G401 (cell line): ENCODE data around the gene TEX13A. TPM values are rescaled to one million over a fixed set of nuclear protein-coding genes. Genes with fewer than 3 reads are reported as not detected.

Source experiments
- DNase-seq: peaks from one replicate; pipeline ENCODE4 v3.0.0-alpha.2; 2015; ENCODE audit warnings: low spot score
- in situ Hi-C: cut with HindIII; loops from 2 replicates; pipeline ENCODE4 v1.10.0; 2016; ENCODE audit warnings: low sequenced_read_pairs, mixed read lengths
- total RNA-seq: library from RNA; depleted of rRNA; stranded (reverse); fragments of >200 nt; shearing (Covaris generic); gene quantifications from 2 replicates; pipeline ENCODE4 v1.2.3, GENCODE V29; 2014

The TEX13A gene
- total RNA-seq, 1 experiment from 2014 or later, result not detected

DNA sequence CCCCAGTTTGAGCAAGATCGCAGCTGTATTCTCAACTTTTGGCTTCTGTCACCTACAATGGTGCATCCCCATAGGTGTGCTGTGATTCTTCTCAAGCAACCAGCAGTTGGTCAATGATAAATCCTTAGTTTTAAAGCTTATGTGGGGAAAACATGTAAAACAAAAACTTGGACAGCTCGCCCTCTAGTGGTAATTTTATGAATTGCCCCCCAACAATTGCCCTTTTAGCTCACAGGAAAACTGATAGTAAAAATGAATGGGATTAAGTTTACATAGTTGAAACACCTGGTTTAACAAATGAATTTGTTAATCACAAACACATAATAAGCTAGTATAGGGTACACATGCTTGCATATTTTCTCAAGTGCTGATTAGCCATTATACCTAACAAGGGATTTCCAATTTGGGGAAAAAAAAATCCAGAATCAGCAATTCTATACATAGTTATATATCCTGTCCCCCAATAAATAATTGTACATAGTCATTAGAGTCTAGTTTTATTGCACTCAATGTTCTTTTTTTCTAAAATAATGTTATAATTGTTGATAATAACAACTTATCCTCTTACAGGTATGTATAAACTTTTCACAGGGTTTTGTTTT lies 30.1 kb downstream of the TEX13A start:
- in situ Hi-C loops, result no loop called here
- DNase-seq, result peak; percentile 1

DNA sequence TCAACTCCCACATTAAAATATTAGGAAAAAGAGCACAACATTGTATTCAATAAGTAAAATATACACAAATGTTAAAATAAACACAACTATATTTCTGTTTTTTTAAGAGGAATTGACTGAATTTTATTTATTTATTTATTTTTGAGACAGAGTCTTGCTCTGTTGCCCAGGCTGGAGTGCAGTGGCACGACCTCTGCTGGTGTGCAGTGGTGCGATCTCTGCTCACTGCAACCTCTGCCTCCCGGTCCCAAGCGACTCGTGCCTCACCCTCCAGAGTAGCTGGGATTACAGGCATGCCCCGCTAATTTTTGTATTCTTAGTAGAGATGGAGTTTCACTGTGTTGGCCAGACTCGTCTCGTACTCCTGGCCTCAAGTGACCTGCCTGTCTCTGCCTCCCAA lies 31.4 kb downstream of the TEX13A start:
- in situ Hi-C loops, result no loop called here
- no peak for DNase-seq

DNA sequence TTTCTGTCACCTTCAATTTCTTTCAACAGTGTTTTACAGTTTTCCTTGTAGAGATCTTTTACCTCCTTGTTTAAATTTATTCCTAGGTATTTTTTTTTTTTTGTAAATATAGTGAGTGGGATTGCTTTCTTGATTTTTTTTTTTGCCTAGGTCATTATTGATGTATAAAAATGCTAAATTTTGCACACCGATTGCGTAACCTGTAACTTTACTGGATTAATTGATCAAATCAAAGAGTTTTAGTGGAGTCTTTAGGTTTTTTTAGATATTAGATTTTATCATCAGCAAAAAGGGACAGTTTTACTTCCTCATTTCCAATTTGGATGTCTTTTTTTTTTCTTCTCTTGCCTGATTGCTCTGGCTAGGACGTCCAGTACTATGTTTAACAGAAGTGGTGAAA lies 40.9 kb downstream of the TEX13A start:
- in situ Hi-C loops, result no loop called here
- no peak for DNase-seq

DNA sequence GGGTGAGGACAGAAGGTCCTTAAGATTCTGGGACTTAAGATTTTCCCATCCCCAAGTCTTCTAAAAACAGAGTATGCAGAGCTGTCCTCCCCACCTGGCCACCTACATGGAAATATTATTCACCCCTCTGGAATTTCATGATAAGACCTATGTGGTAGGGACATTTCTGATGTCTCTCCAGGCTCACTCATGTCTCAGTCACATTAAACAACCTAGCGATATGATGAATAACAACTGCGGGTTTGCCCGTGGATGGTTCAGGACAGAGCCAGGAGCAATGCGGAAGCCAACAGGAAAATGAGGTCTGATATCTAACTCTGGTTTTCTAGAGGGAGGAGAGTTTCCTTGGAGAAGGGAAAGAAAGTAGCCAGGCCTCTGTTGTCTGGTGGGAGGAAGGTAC lies 47.4 kb downstream of the TEX13A start:
- no peak for DNase-seq
- in situ Hi-C loops, result no loop called here
